ENCODE data around the gene PITPNM1.
"Not testable (repeated sequence)": the region's sequence is repeated elsewhere in the genome, so short reads cannot be mapped to it uniquely, and the experiment has no call there.

The PITPNM1 gene

DNA sequence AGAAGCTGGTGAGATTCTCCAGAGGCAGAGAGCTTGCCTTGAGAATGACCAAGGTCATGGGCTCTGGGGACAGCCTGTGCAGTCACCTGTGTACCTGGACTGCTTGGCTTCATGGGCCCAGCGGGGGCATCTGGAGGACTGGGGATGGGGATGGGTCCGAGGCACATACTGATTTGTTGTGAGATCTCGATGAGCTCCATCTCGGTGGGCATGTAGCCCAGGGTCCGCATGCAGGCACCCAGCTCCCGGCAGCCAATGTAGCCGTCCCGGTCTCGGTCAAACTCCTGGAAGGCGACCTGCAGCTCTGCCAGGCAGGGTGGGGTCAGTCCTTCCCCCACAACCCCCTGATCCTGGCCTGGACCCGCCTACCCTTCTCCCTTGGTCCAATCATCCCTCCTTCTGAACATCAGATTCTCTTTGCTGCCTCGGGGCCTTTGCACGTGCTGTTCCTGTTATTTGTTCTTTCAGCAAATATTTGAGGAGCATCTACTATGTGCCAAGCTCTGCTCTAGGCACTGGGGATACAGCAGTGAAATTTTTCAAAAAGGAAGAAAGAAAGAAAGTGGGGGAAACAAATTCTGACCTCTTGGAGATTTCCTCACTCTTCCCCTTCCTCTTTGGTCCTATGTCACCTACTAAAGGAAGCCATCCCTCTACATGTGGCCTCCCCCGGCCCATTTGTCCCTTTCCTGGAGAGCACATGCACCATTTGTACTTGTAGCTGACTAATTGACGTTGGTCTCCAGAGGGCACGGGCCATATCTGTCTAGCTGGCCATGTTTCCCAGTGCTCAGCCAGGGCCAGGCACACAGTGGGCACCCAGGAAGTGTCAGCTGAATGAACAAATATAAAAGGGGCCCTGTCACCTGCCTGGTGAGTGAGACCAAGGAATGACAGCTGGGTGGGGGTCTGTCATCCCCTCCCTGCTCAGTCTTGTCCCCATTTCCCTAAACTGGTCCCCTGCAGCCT lies 16.0 kb upstream of the PITPNM1 start:
- no peak for TF ChIP-seq CTCF (IDR thresholded peaks at IDR 0.05; ENCODE audit: low read depth, low read length)

GRCh38 chr11:67519726-67520125 lies 14.6 kb upstream of the PITPNM1 start:
- H3K4me3 ChIP-seq (ENCODE audit: low read depth, low read length): no peak overlapping the region
- no peak for TF ChIP-seq CTCF (IDR thresholded peaks at IDR 0.05; ENCODE audit: low read depth, low read length)
- in situ Hi-C loops (cut with HindIII; ENCODE audit: low sequenced_read_pairs): no loop called here
- DNase-seq (ENCODE audit: low read depth, low spot score): no peak

More for the DNA sequence above, 16.0 kb upstream of the PITPNM1 start:
- no peak for DNase-seq (ENCODE audit: low read depth, low spot score)
- no peak overlapping the region for H3K4me3 ChIP-seq (ENCODE audit: low read depth, low read length)
- in situ Hi-C loops (cut with HindIII; ENCODE audit: low sequenced_read_pairs): no loop called here

- no peak for TF ChIP-seq CTCF (IDR thresholded peaks at IDR 0.05; ENCODE audit: low read depth, low read length)
- no peak overlapping the region for H3K4me3 ChIP-seq (ENCODE audit: low read depth, low read length)
- DNase-seq (ENCODE audit: low read depth, low spot score): no peak
- in situ Hi-C loops (cut with HindIII; ENCODE audit: low sequenced_read_pairs): no loop called here
These were observed 12.8 kb upstream of the PITPNM1 start for GRCh38 chr11:67517784-67518552.

GRCh38 chr11:67516806-67517205 lies 11.6 kb upstream of the PITPNM1 start:
- in situ Hi-C loops (cut with HindIII; ENCODE audit: low sequenced_read_pairs): no loop called here
- TF ChIP-seq CTCF (IDR thresholded peaks at IDR 0.05; ENCODE audit: low read depth, low read length): no peak

GRCh38 chr11:67514116-67514515 lies 9.0 kb upstream of the PITPNM1 start:
- no peak for TF ChIP-seq CTCF (IDR thresholded peaks at IDR 0.05; ENCODE audit: low read depth, low read length)

More at GRCh38 chr11:67516806-67517205, 11.6 kb upstream of the PITPNM1 start:
- no peak overlapping the region for H3K4me3 ChIP-seq (ENCODE audit: low read depth, low read length)
- DNase-seq (ENCODE audit: low read depth, low spot score): no peak

DNA sequence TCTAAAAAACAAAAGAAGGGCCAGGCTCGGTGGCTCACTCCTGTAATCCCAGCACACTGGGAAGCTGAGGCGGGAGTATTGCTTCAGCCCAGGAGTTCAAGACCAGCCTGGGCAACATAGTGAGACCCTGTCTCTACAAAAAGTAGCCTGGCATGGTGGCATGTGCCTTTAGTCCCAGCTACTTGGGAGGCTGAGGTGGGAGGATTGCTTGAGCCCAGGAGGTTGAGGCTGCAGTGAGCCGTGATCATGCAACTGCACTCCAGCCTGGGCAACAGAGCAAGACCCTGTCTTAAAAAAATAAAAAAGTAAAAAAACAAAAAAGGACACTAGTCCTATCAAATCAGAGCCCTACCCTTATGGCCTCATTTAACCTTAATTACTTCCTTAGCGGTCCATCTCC lies 6.4 kb upstream of the PITPNM1 start:
- in situ Hi-C loops (cut with HindIII; ENCODE audit: low sequenced_read_pairs); DNase-seq (ENCODE audit: low read depth, low spot score); H3K4me3 ChIP-seq (ENCODE audit: low read depth, low read length): not testable (repeated sequence)

More at GRCh38 chr11:67514116-67514515, 9.0 kb upstream of the PITPNM1 start:
- DNase-seq (ENCODE audit: low read depth, low spot score): no peak
- H3K4me3 ChIP-seq (ENCODE audit: low read depth, low read length): no peak overlapping the region
- in situ Hi-C loops (cut with HindIII; ENCODE audit: low sequenced_read_pairs): no loop called here

DNA sequence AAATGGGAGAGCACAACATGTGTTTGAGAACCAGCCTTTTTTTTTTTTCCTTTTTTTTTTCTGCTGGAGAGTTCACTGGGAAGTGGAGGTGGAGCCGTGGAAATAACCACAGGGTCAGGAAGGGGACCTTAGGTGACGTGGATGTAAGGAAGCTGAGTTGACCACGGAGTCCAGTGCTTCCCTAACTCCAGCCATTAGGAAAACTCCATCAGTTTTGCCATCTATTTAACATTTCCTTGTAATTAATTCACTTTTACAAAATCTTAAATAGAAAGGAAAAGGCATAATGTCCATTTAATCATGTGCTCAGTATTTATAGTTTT lies 4.8 kb upstream of the PITPNM1 start:
- TF ChIP-seq CTCF (IDR thresholded peaks at IDR 0.05; ENCODE audit: low read depth, low read length): no peak
- no peak overlapping the region for H3K4me3 ChIP-seq (ENCODE audit: low read depth, low read length)
- DNase-seq (ENCODE audit: low read depth, low spot score): no peak
- in situ Hi-C loops (cut with HindIII; ENCODE audit: low sequenced_read_pairs): no loop called here
